HepG2 (cell line): ENCODE measurements around the gene EDN2. TPM values are rescaled to one million over a fixed set of nuclear protein-coding genes. Genes with fewer than 3 reads are reported as not detected.

ENCODE experiments used
- ATF3 ChIP-seq: sonication (generic); formaldehyde crosslinking; IDR thresholded peaks from 2 replicates; pipeline ENCODE4 v1.4.0; 2020; ENCODE audit warnings: missing genetic modification reagents
- CTCF ChIP-seq: sonication (generic); formaldehyde crosslinking; IDR thresholded peaks from 2 replicates; pipeline ENCODE4 v1.5.0; 2020; ENCODE audit warnings: mild to moderate bottlenecking, missing genetic modification reagents, moderate library complexity
- E2F5 ChIP-seq: sonication (generic); formaldehyde crosslinking; conservative IDR thresholded peaks from 2 replicates; pipeline ENCODE4 v1.4.0; 2020; ENCODE audit warnings: missing genetic modification reagents
- HNRNPUL1 ChIP-seq: fragments of 200-400 bp; formaldehyde crosslinking; IDR thresholded peaks from 2 replicates; pipeline ENCODE4 v1.6.1; 2017; ENCODE audit warnings: low read depth, mild to moderate bottlenecking, low read length, moderate library complexity
- NRL ChIP-seq: sonication (generic); formaldehyde crosslinking; IDR thresholded peaks from 2 replicates; pipeline ENCODE4 v1.5.0; 2020; ENCODE audit warnings: missing genetic modification reagents, mild to moderate bottlenecking, moderate library complexity, borderline replicate concordance
- PAXIP1 ChIP-seq: sonication (generic); formaldehyde crosslinking; conservative IDR thresholded peaks from 2 replicates; pipeline ENCODE4 v1.4.0; 2020; ENCODE audit warnings: mild to moderate bottlenecking, missing genetic modification reagents, moderate library complexity
- PRDM10 ChIP-seq: sonication (generic); formaldehyde crosslinking; IDR thresholded peaks from 2 replicates; pipeline ENCODE4 v1.4.0; 2020; ENCODE audit warnings: low read depth, missing genetic modification reagents
- SP1 ChIP-seq, 2 experiments: fragments of 450-650 bp in 1 of 2; sonication (generic) in 1 of 2; formaldehyde crosslinking in 1 of 2; IDR thresholded peaks; 2 replicates each; pipeline versions ENCODE4 v1.4.0 to v1.6.1; 2016 to 2020; ENCODE audit warnings: missing genetic modification reagents in 1 of 2
- ZNF251 ChIP-seq: sonication (generic); formaldehyde crosslinking; IDR thresholded peaks from 2 replicates; pipeline ENCODE4 v1.9.0; 2021; ENCODE audit warnings: mild to moderate bottlenecking, missing genetic modification reagents
- ZNF263 ChIP-seq: sonication (generic); formaldehyde crosslinking; IDR thresholded peaks from 2 replicates; pipeline ENCODE4 v1.4.0; 2020; ENCODE audit warnings: missing genetic modification reagents
- ZNF281 ChIP-seq: sonication (generic); formaldehyde crosslinking; IDR thresholded peaks from 2 replicates; pipeline ENCODE4 v1.4.0; 2020; ENCODE audit warnings: missing genetic modification reagents, borderline replicate concordance
- ZNF660 ChIP-seq: sonication (generic); formaldehyde crosslinking; IDR thresholded peaks from 2 replicates; pipeline ENCODE4 v1.5.1; 2020; ENCODE audit warnings: mild to moderate bottlenecking, low read depth, missing genetic modification reagents, borderline replicate concordance
- ZSCAN9 ChIP-seq: IDR thresholded peaks from 2 replicates; pipeline ENCODE4 v1.6.1; 2016; ENCODE audit warnings: borderline replicate concordance
- polyA plus RNA-seq, 8 experiments: library from polyadenylated mRNA; depleted of rRNA in 3 of 8; stranded (reverse) in 7 of 8; unstranded in 1 of 8; fragments of >200 nt; fragmentation: Illumina TruSeq in 4 of 8; extraction: Trizol in 4 of 8; gene quantifications; 2 replicates each; pipeline versions ENCODE4 v1.2.1 to v1.2.3, GENCODE V29; 2011 to 2016; ENCODE audit warnings: low read depth in 4 of 8, missing spikeins in 1 of 8, mixed read lengths in 1 of 8; ENCODE audit not compliant: insufficient read depth in 1 of 8
- total RNA-seq, 5 experiments: library from RNA; depleted of rRNA; stranded (reverse); fragments of >200 nt; fragmentation: Illumina TruSeq; extraction: Trizol; gene quantifications; 2 replicates each; pipeline ENCODE4 v1.2.3, GENCODE V29; 2016; ENCODE audit warnings: low read depth in 1 of 5

Gene EDN2
- total and polyA plus RNA-seq, 2 of the 13 experiments (the other 11 are each of a cell fraction or from before 2014, with no cell fraction given): not detected

- TF ChIP-seq PRDM10 (CRISPR knock-in tag): no peak
- TF ChIP-seq ZNF660: no peak
- no peak for TF ChIP-seq CTCF
- TF ChIP-seq NRL: no peak
- no peak for TF ChIP-seq ZNF251 (CRISPR knock-in tag)
- TF ChIP-seq ATF3 (CRISPR knock-in tag): no peak
- TF ChIP-seq PAXIP1: peak; percentile 56
- no peak for TF ChIP-seq ZNF281
- TF ChIP-seq HNRNPUL1: no peak
- TF ChIP-seq ZNF263 (CRISPR knock-in tag): no peak
- no peak for TF ChIP-seq E2F5 (CRISPR knock-in tag)
- TF ChIP-seq SP1 (IDR thresholded peaks at IDR 0.05): no peak
- no peak for TF ChIP-seq SP1 (CRISPR knock-in tag; IDR thresholded peaks at IDR 0.05)
- no peak for TF ChIP-seq ZSCAN9 (CRISPR knock-in tag)
Observed at GRCh38 chr1:41476807-41477361, 7.6 kb downstream of the EDN2 start (continued).
